Measurements from ENCODE around the gene ADAM33.

Gene ADAM33

GRCh38 chr20:3686421-3686820 lies 4.6 kb upstream of the ADAM33 start:
- no peak for DNase-seq

- DNase-seq, result no peak
Measured at GRCh38 chr20:3685341-3685740, 3.5 kb upstream of the ADAM33 start.

- DNase-seq, result no peak
Measured at GRCh38 chr20:3681352-3681930, 369 bp downstream of the ADAM33 start.

- no peak for DNase-seq
Measured at GRCh38 chr20:3680701-3681351, 984 bp downstream of the ADAM33 start.

- DNase-seq, result no peak
Measured at GRCh38 chr20:3679749-3680700, 1.8 kb downstream of the ADAM33 start.

- no peak for DNase-seq
Measured at GRCh38 chr20:3678856-3679720, 2.7 kb downstream of the ADAM33 start.

- no peak for DNase-seq
Measured at GRCh38 chr20:3678198-3678597, 3.6 kb downstream of the ADAM33 start.

GRCh38 chr20:3677733-3678132 lies 4.1 kb downstream of the ADAM33 start:
- DNase-seq, result no peak

- DNase-seq, result no peak
Measured at GRCh38 chr20:3674995-3675900, 6.6 kb downstream of the ADAM33 start.

- no peak for DNase-seq
Measured at GRCh38 chr20:3674447-3674846, 7.4 kb downstream of the ADAM33 start.

GRCh38 chr20:3673221-3674070 lies 8.4 kb downstream of the ADAM33 start:
- no peak for DNase-seq

GRCh38 chr20:3672547-3673171 lies 9.2 kb downstream of the ADAM33 start:
- DNase-seq, result no peak

- no peak for DNase-seq
Measured at GRCh38 chr20:3671986-3672546, 9.7 kb downstream of the ADAM33 start.

GRCh38 chr20:3670945-3671344 lies 10.9 kb downstream of the ADAM33 start:
- no peak for DNase-seq

GRCh38 chr20:3670511-3670910 lies 11.3 kb downstream of the ADAM33 start:
- DNase-seq, result no peak

GRCh38 chr20:3669710-3670367 lies 12.0 kb downstream of the ADAM33 start:
- no peak for DNase-seq

GRCh38 chr20:3667434-3668037 lies 14.3 kb downstream of the ADAM33 start:
- DNase-seq, result no peak

GRCh38 chr20:3663858-3664257 lies 18.0 kb downstream of the ADAM33 start:
- DNase-seq, result no peak

Measured in stimulated activated CD4-positive, alpha-beta T cell treated with anti-CD3 and anti-CD28 coated beads, Interleukin-4, amount 100 ng/mL, for 24 hours (primary cell).